AG20443 (cell line): ENCODE results near the gene IMPA2.
"Not testable (repeated sequence)": the region's sequence is repeated elsewhere in the genome, so short reads cannot be mapped to it uniquely, and the experiment has no call there.

Experiments used
- DNase-seq: peaks from one replicate; pipeline ENCODE4 v3.0.0; 2012; ENCODE audit warnings: low spot score, mixed read lengths

IMPA2 gene

DNA sequence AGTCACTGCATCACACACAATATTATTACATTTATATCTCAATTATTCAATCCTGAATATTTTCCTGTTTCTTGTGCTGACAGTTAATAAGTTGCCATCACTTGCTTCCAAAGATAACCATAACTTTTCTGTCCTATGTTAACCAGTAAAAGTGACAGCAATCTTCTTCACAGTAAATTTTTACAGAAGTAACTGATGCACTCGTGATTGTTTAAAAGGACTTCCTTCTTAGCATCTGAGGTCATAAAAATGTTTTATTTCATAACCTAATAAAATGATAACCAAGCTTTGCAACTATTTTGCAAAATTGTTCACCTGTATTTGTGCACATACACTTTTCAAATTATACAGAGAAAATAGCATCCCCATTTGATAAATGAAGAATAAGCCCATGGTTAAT lies 91.7 kb downstream of the IMPA2 start:
- no peak for DNase-seq

DNA sequence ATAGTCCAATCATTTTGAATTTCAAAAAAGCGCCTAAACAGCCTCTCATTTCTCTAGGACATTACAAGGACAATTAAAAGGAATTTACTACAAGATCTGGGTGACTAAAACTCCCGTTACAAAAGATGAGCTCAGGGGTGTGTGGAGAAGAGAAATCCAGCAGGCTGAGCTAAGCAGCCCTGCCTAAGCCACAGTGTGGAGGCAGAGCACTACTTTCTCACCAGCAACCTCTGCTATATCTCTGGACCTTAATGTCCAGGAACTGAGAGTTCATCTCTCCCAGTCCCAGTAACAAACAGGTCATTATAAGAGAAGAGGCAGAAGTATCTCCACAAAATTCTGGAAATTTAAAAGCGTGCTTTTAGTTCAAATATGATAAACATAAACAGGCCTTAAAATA lies 93.4 kb downstream of the IMPA2 start:
- DNase-seq = no peak

DNA sequence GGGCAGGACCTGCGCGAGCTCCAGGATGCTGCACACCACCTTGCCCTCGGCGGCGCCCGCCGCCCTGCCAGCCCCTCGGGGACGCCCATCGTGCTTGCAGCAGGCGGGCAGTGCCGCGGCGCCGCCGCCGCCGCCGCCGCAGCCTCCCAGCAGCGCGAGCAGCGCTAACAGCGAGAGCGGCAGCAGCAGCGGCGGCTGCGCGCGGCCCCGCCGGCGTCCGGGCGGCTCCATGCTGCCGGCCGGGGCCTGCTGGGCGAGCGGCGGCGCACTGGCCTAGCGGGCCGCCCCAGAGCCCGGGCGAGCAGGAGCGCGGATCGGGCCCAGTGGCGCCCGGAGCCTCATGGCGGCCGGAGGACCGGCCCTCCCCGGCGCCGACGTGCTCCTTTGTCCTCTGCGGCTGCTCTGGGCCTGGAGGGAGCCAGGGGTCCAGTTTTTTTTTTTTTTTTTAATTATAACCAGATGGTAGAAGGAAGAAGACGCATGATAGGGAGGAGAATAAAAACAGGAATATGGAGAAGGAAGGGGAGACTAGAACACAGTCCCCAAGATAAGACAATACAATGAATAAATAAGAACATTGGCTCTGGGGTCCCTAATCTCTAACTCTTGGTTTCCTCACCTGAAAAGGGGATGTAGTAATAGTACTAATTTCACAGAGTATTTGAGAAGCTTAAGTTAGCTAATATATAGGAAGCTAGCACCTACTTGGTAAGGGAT lies 95.3 kb downstream of the IMPA2 start:
- peak; percentile 68 for DNase-seq

DNA sequence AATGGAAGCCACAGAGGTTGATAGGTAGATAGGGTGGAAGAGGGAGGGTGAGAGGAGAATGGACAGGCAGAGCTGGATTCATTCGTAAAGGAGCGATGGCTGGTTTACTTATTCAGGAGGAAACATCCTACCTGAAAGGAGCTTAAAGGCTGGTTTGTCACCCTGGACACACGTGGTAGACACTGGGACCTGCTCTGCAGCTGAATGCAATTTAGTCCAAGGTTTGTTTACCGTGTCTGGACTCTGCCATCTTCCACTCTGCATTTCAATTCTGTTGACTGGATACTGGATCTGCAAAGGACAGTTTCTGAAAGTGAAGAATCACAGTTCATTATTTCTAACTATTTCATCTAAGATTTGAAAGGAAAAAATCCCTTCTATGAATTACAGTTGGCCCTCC lies 96.7 kb downstream of the IMPA2 start:
- DNase-seq = not testable (repeated sequence)

DNA sequence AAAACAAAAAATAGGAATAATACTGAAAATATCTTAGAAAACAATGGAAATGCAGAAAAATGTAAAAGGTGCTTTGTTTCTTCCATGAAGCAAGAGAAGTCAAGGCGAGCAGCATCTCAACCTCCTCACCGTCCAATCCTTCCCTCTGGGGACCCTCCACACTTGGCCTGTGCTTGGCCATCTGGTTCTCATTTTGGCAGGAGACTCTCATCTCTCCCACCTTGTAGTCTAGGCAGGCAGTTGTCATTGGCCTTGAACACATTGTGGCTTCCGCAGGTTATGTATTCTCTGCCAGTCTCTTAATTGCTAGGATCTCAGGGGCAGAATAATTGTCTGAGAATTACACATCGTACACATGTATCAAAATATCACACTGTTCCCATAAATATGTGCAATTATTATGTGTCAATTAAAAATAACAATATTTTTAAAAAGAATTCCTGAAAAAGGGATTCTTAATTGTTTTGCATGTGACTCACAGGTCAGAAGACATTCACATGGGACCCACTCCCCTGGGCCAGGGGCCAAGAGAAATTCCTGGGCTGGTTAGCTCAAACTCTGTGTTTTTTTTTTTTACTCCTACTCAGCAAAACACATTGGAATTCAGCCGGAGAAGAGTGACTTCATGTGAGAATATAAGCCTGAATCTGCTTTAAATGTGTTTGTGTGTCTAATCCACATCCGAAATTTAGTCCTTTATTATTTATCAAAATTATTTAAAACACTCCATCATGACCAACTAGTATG lies 98.4 kb downstream of the IMPA2 start:
- DNase-seq = no peak
